Natural killer cell treated with Interleukin-12 subunit alpha and Interleukin-12 subunit beta and Interleukin-15 and Interleukin-18, amount 100 ng/mL, for 72 hours (primary cell): ENCODE measurements around the gene ZNF768. TPM values are rescaled to one million over a fixed set of nuclear protein-coding genes. Genes with fewer than 3 reads are reported as not detected.
"Not testable (repeated sequence)": the region's sequence is repeated elsewhere in the genome, so short reads cannot be mapped to it uniquely, and the experiment has no call there.

Experiments
- ATAC-seq, 2 donors: fragments of 150-1000 bp; cut with Tn5 transposase in 1 of 2; sonication (Bioruptor Pico), chemical (Tn5 transposase) in 1 of 2; 2 replicates each; pipeline ENCODE4 v1.10.0; 2021
- DNase-seq: peaks from one replicate; pipeline ENCODE4 v3.0.0; 2022; ENCODE audit warnings: low spot score
- H3K27ac Mint-ChIP-seq, 2 donors: 1 replicate in 1 of 2; 2 replicates in 1 of 2; pipeline ENCODE4 v1.8.0; 2022; ENCODE audit warnings: mixed read lengths in 2 of 2, mild to moderate bottlenecking in 1 of 2, moderate library complexity in 1 of 2
- H3K27me3 Mint-ChIP-seq, 2 donors: 1 replicate in 1 of 2; 2 replicates in 1 of 2; pipeline ENCODE4 v1.8.0; 2022; ENCODE audit warnings: mixed read lengths in 2 of 2
- H3K36me3 Mint-ChIP-seq: one replicate; pipeline ENCODE4 v1.8.0; 2022; ENCODE audit warnings: mixed read lengths
- H3K4me1 Mint-ChIP-seq, 2 donors: 1 replicate in 1 of 2; 2 replicates in 1 of 2; pipeline ENCODE4 v1.8.0; 2022; ENCODE audit warnings: low read depth in 2 of 2, mixed read lengths in 2 of 2, mild to moderate bottlenecking in 1 of 2
- H3K4me3 Mint-ChIP-seq: one replicate; pipeline ENCODE4 v1.8.0; 2022; ENCODE audit warnings: mixed read lengths
- H3K9me3 Mint-ChIP-seq: 2 replicates; pipeline ENCODE4 v1.8.0; 2022; ENCODE audit warnings: mixed read lengths
- total RNA-seq, 2 donors: library from RNA; stranded (reverse); gene quantifications; one replicate each; pipeline ENCODE4 v1.2.3, GENCODE V29; 2022

Gene ZNF768
- total RNA-seq, 2 donors from 2014 or later, result 10.4 to 11.8 TPM

DNA sequence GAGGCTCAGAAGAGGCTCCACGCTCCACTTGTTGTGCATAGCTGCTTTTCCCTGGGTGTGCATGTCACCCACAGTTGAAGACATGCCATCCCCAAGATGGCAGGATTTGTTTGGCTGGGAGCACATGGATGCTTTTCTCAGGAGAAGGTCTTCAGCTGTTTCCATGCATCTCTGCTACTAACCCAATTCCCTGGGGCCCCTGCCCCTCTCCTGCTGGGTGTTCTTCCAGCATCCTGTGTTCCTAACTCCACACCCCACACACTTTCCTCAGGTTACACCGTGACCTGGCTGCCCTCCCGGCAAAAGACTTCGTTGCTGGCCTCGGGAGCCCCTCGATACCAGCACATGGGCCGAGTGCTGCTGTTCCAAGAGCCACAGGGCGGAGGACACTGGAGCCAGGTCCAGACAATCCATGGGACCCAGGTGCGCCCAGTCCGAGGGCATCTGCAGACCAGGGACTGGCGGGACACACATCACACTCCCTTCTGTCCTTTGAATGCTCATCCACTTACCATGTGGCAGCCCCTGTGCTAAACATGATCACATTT, 32.4 kb downstream of the ZNF768 start:
- Mint-ChIP-seq H3K9me3 (no peaks in the 10 kb centered on the region), H3K27me3 (no peaks in the 10 kb centered on the region), H3K4me3 (no peak overlapping the region), H3K36me3 (peaks cover 13% of the 10 kb centered on the region), H3K4me1 (peaks cover 21 to 33% of the 10 kb centered on the region in 2 donors), H3K27ac (peak overlapping the region; percentile 53 to 57)
- DNase-seq (no peak), ATAC-seq (peak in 1 of 2 donors; percentile 5)

DNA sequence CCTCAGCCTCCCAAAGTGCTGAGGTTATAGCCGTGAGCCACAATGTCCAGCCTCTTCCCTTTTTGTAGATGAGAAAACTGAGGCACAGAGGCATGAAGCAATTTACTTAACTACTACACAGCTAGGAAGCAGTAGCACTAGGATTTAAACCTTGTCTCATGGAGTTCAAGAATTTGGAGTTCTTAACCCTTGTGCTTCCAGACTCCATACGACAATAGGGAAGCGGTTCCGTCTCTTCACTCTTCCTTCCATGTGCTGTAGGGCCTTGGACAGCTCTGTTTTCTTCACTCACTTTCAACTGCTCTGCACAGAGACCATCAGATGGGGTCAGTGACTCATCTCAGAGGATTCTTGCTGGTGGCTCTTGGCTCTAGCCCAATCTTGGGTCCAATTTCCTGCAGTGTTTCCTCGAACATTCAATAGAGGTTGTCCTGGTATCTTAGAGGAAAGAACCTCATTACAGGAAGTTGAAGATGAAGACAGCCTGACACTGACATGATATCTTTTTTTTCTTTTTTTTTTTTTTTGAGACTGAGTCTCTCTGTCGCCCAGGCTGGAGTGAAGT, 34.5 kb downstream of the ZNF768 start:
- Mint-ChIP-seq H3K27me3 (no peaks in the 10 kb centered on the region), H3K9me3 (no peaks in the 10 kb centered on the region), H3K27ac (peak overlapping the region; percentile 47 to 88), H3K36me3 (peaks cover 17% of the 10 kb centered on the region), H3K4me1 (peaks cover 27 to 40% of the 10 kb centered on the region in 2 donors), H3K4me3 (no peak overlapping the region)
- DNase-seq (no peak), ATAC-seq (peak; percentile 58 to 62)

DNA sequence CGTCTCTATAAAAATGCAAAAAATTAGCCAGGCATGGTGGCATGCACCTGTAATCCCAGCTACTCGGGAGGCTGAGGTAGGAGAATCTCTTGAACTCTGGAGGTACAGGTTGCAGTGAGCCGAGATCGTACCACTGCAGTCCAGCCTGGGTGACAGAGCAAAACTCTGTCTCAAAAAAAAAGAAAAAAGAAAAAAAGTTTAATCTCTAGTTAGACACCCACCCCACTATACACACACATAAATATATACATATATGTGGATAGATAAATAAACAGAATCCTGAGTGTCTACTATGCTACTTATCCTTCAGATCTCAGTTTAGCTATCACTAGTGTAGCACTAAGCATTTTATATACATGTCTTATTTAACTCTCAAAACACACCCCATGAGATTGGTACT, 35.1 kb downstream of the ZNF768 start:
- H3K36me3 Mint-ChIP-seq, result peaks cover 22% of the 10 kb centered on the region
- H3K4me1 Mint-ChIP-seq, result peaks cover 32 to 43% of the 10 kb centered on the region in 2 donors
- ATAC-seq (no peak), DNase-seq (no peak)
- no peaks in the 10 kb centered on the region for H3K9me3 Mint-ChIP-seq
- no peaks in the 10 kb centered on the region for H3K27me3 Mint-ChIP-seq
- no peak overlapping the region for H3K4me3 Mint-ChIP-seq
- peak overlapping the region; percentile 47 to 88 for H3K27ac Mint-ChIP-seq

DNA sequence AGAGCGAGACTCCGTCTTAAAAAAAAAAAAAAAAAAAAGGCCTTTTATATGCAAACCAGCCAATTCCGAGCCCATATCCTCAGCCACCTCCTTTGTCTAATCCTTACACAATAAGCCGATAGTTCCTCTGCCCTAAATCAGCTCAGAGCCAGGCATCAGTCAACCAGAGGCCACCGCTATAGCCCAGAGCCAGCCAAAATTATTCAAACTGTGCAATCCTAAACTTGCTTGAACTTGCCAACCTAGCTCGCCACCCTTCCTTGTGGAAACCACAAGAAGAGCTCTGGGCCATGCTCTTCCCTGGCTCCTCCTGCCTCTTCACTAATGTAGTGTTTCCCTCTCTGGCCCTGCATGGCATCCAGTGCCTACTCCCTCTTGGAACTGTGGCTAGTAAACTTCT, 36.2 kb downstream of the ZNF768 start:
- no peak overlapping the region for H3K4me3 Mint-ChIP-seq
- H3K4me1 Mint-ChIP-seq, result peaks cover 35 to 44% of the 10 kb centered on the region in 2 donors
- H3K9me3 Mint-ChIP-seq, result no peaks in the 10 kb centered on the region
- H3K27me3 Mint-ChIP-seq, result no peaks in the 10 kb centered on the region
- peak overlapping the region; percentile 47 to 88 for H3K27ac Mint-ChIP-seq
- DNase-seq (no peak), ATAC-seq (no peak)
- H3K36me3 Mint-ChIP-seq, result peaks cover 28% of the 10 kb centered on the region

DNA sequence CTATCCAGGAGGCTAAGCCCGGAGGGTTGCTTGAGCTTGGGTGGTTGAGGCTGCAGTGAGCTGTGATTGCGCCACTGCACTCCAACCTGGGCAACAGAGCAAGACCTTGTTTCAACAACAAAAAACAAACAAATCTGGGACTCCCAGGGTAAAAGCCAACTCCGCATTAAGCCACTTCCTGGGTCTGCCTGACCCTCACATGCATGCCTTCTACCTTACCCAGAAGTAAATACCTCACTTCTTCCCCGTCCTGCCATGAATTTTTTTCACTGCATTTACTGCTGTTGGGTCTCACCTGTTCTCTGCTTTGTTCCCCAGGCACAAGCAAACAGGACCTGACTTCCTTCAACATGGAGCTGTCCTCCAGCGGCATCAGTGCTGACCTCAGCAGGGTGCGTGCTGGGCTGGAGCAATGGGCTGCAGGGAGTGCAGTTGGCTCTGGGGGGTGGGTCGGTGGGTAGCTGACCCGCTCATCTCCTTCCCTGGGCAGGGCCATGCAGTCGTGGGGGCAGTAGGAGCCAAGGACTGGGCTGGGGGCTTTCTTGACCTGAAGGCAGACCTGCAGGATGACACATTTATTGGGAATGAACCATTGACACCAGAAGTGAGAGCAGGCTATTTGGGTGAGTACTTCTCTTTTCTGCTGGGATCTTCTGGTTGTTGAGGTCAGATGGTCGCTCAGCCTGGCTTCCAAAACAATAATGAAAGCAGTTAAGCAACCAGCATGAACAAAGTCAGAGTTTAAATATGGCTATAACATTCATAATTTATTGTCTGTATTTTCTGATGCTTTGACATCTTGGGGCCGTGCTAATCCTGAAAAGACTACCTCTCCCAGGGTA, 37.4 kb downstream of the ZNF768 start:
- Mint-ChIP-seq H3K36me3 (peaks cover 23% of the 10 kb centered on the region), H3K27me3 (no peaks in the 10 kb centered on the region), H3K4me1 (peaks cover 35 to 38% of the 10 kb centered on the region in 2 donors), H3K9me3 (no peaks in the 10 kb centered on the region), H3K4me3 (no peak overlapping the region), H3K27ac (peak overlapping the region; percentile 55 to 80)
- no peak for DNase-seq
- peak in 1 of 2 donors; percentile 3 for ATAC-seq

DNA sequence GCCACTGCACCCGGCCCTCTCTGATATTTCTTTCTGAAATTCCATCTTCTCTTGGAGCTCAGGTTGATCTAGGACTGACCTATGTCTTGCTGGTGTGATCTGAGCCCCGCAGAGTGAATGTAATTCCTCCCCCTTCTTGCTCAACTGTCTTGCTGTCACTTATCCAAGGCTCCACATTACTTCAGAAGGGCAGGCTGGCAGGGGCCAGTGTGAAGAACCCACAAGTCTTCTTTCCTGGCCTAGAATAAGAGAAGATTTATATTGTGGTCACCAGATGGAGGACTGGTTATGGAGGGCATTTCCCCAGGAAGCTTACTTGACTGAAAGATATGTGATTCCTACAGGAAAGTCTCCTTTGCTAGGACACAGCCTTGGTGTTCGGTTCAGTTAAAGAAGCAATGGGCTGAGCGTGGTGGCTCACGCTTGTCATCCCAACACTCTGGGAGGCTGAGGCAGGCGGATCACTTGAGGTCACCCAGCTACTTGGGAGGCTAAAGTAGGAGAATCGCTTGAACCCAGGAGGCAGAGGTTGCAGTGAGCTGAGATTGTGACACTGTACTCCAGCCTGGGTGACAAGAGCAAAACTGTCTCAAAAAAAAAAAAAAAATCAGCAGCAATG, 40.4 kb downstream of the ZNF768 start:
- DNase-seq, result no peak
- Mint-ChIP-seq H3K4me1 (peaks cover 41 to 48% of the 10 kb centered on the region in 2 donors), H3K9me3 (no peaks in the 10 kb centered on the region), H3K27ac (peak overlapping the region; percentile 79 to 90), H3K27me3 (no peaks in the 10 kb centered on the region), H3K4me3 (no peak overlapping the region), H3K36me3 (peaks cover 37% of the 10 kb centered on the region)
- ATAC-seq, result no peak

DNA sequence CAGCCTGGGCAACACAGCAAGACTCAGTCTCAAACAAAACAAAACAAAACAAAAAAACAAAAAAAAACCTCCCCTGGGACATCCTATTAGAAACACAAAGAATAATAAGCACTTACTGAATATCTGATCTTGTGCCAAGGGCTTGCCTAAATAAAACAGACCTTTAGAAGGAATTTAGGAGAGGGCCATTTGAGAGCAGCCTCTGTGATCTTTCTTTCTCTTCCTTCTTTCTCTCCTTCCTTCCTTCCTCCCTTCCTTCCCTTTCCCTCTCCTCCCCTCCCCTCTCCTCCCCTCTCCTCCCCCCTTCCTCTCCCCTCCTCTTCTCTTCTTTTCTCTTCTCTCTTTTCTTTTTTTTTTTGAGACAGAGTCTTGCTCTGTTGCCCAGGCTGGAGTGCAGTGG, 41.5 kb downstream of the ZNF768 start:
- DNase-seq, result no peak
- peaks cover 44 to 51% of the 10 kb centered on the region in 2 donors for H3K4me1 Mint-ChIP-seq
- H3K9me3 Mint-ChIP-seq, result no peaks in the 10 kb centered on the region
- ATAC-seq, result no peak
- no peaks in the 10 kb centered on the region for H3K27me3 Mint-ChIP-seq
- peak overlapping the region; percentile 79 to 90 for H3K27ac Mint-ChIP-seq
- H3K36me3 Mint-ChIP-seq, result peaks cover 37% of the 10 kb centered on the region
- H3K4me3 Mint-ChIP-seq, result no peak overlapping the region

DNA sequence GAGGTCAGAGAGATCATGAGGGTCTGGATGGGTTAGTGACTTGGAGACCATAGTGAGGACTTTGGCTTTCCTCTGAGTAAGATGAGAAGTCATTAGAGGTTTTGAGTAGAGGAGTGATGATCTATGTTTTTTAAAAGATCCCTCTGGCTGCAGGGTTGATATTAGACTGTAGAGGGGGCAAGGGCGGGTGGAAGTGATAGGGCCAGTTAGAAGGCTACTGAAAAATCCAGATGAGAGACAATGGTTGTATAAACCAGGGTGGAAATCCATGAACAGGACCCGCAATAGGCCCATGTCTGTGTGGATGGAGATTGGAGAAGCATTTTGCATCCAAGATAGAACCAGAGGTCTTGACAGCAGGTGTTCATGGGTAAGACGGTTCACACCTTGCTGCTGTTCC, 44.0 kb downstream of the ZNF768 start:
- no peak for DNase-seq
- ATAC-seq, result peak in 1 of 2 donors; percentile 59
- H3K27ac Mint-ChIP-seq, result peak overlapping the region; percentile 79 to 90
- H3K27me3 Mint-ChIP-seq, result no peaks in the 10 kb centered on the region
- H3K36me3 Mint-ChIP-seq, result peaks cover 43% of the 10 kb centered on the region
- peak overlapping the region; percentile 58 for H3K4me3 Mint-ChIP-seq
- peaks cover 52 to 53% of the 10 kb centered on the region in 2 donors for H3K4me1 Mint-ChIP-seq
- no peaks in the 10 kb centered on the region for H3K9me3 Mint-ChIP-seq

DNA sequence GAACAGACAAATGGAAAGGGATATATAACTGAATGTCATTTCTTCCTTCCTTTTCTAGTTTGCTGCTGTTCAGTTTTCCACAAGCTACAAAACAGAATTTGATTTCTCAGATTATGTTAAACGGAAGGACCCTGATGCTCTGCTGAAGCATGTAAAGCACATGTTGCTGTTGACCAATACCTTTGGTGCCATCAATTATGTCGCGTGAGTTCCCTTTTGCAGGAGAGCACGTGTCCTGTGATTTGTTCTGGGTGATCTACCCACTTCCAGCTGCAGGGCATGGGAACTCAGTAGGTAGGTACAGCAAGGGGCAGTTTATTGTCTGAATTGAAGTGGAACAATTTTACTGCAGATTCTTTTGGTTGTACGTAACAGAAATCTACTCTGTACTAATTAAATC, 45.0 kb downstream of the ZNF768 start:
- Mint-ChIP-seq H3K4me1 (peaks cover 56 to 58% of the 10 kb centered on the region in 2 donors), H3K27me3 (no peaks in the 10 kb centered on the region), H3K36me3 (peaks cover 47% of the 10 kb centered on the region), H3K27ac (peak overlapping the region; percentile 79 to 90), H3K4me3 (peak overlapping the region; percentile 30), H3K9me3 (no peaks in the 10 kb centered on the region)
- DNase-seq (no peak), ATAC-seq (no peak)

DNA sequence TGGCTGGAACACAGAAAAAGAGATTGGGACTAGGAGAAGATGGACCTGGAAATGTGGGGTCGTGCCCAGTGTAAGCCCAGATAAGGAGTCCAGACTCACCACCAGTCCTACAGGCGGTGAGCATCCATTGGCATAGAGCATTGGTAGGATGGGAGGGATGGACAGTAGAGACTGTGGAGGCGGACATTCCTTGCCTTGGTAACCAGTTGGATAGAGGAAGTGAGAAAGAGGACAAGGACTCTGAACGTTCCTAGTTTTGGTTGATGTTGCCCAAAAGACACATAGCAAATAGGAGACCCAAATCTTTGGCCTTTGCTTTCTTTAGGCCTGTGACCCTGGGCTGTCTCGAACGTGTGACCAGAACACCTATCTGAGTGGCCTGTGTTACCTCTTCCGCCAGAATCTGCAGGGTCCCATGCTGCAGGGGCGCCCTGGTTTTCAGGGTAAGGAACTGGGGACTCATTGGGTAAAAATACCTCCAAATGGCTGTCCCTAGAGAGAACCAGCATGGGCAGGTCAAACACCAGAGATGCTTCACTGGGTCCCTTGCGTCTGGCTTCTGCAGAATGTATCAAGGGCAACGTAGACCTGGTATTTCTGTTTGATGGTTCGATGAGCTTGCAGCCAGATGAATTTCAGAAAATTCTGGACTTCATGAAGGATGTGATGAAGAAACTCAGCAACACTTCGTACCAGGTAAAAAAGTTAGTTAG, 47.4 kb downstream of the ZNF768 start:
- Mint-ChIP-seq H3K27me3 (no peaks in the 10 kb centered on the region), H3K4me1 (peaks cover 60 to 62% of the 10 kb centered on the region in 2 donors), H3K36me3 (peaks cover 49% of the 10 kb centered on the region), H3K4me3 (no peak overlapping the region), H3K9me3 (no peaks in the 10 kb centered on the region), H3K27ac (peak overlapping the region; percentile 94 to 95)
- ATAC-seq (no peak), DNase-seq (no peak)

DNA sequence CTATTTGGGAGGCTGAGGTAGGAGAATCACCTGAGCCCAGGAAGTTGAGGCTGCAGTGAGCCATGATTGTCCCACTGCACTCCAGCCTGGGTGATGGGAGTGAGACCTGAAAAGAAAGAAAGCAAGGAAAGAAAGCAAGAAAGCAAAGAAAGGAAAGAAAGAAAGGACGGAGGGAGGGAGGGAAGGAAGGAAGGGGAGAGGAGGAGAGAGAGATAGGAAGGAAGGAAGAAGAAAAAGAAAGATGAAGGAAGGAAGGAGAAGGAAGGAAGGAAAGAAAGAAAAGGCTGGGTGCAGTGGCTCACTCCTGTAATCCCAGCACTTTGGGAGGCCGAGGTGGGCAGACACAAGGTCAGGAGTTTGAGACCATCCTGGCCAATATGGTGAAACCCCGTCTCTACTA, 48.6 kb downstream of the ZNF768 start:
- H3K4me3 Mint-ChIP-seq, result peak overlapping the region; percentile 93
- H3K4me1 Mint-ChIP-seq, result peaks cover 55 to 61% of the 10 kb centered on the region in 2 donors

DNA sequence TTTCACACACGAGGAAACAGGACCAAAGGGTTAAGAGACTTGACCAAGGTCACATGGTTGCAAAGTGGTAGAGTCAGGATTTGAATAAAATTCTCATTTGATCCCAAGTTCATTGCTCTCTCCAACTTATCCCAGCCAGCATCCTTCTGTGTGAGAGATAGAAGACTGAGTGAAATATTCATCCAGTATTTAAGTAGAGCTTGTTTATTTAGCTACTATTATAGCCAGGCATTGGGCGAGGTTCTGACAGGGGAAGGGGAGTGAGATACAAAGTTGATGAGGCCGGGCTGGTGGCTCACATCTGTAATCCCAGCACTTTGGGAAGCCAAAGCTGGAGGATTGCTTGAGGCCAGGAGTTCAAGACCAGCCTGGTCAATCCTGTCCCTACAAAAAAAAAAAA, 49.4 kb downstream of the ZNF768 start:
- Mint-ChIP-seq H3K27ac (peak overlapping the region; percentile 94 to 95), H3K27me3 (no peaks in the 10 kb centered on the region), H3K4me3 (peak overlapping the region; percentile 93), H3K36me3 (peaks cover 49% of the 10 kb centered on the region), H3K9me3 (no peaks in the 10 kb centered on the region), H3K4me1 (peaks cover 54 to 63% of the 10 kb centered on the region in 2 donors)
- DNase-seq (no peak), ATAC-seq (no peak)

More for the DNA sequence above, 48.6 kb downstream of the ZNF768 start:
- DNase-seq, H3K27me3 Mint-ChIP-seq, ATAC-seq, H3K9me3 Mint-ChIP-seq: not testable (repeated sequence)
- H3K27ac Mint-ChIP-seq, result peak overlapping the region; percentile 94 to 95
- H3K36me3 Mint-ChIP-seq, result peaks cover 55% of the 10 kb centered on the region

DNA sequence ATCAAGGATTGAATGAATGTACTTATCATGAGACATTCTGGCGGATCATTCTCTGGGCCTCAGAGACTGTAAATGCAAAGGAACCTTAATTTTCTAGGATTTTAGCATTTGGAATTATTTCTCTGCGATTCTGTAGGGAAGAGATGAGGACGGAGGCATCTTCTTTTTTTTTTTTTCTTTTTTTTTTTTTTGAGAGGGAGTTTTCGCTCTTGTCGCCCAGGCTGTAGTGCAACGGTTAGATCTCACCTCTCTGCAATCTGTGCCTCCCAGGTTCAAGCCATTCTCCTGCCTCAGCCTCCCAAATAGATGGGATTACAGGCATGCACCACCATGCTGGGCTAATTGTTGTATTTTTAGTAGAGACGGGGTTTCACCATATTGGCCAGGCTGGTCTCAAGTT, 51.7 kb downstream of the ZNF768 start:
- H3K27ac Mint-ChIP-seq, result peak overlapping the region; percentile 94 to 95
- H3K4me3 Mint-ChIP-seq, result peak overlapping the region; percentile 93
- H3K27me3 Mint-ChIP-seq, result no peaks in the 10 kb centered on the region
- peaks cover 35% of the 10 kb centered on the region for H3K36me3 Mint-ChIP-seq
- peaks cover 53 to 58% of the 10 kb centered on the region in 2 donors for H3K4me1 Mint-ChIP-seq
- ATAC-seq (no peak), DNase-seq (no peak)
- no peaks in the 10 kb centered on the region for H3K9me3 Mint-ChIP-seq
